OCI-LY1 (cell line): ENCODE measurements around the gene IL21R.
"Not testable (repeated sequence)": the region's sequence is repeated elsewhere in the genome, so short reads cannot be mapped to it uniquely, and the experiment has no call there.

ENCODE experiments used
- CTCF ChIP-seq: fragments of 200-600 bp; sonication (generic), shearing (Covaris generic); IDR thresholded peaks from 2 replicates; pipeline ENCODE4 v1.5.1; 2017; ENCODE audit warnings: mild to moderate bottlenecking, antibody characterized with exemption, low read length, moderate library complexity, mixed read lengths
- EZH2 ChIP-seq: fragments of 200-600 bp; sonication (generic), shearing (Covaris generic); IDR thresholded peaks from 2 replicates; pipeline ENCODE4 v1.8.0; 2017; ENCODE audit warnings: borderline replicate concordance, mixed run types, mild to moderate bottlenecking, antibody characterized with exemption, low read length, moderate library complexity, mixed read lengths

GRCh38 chr16:27457605-27457900 is 55.6 kb downstream of the IL21R start:
- not testable (repeated sequence) for TF ChIP-seq CTCF, EZH2
